RPMI7951 (cell line): ENCODE data around the gene DSCAML1. TPM values are rescaled to one million over a fixed set of nuclear protein-coding genes. Genes with fewer than 3 reads are reported as not detected.

Source experiments
- DNase-seq: peaks from one replicate; pipeline ENCODE4 v3.0.0-alpha.2; 2012; ENCODE audit warnings: low read depth
- total RNA-seq: library from RNA; depleted of rRNA; stranded (reverse); fragments of >200 nt; shearing (Covaris generic); gene quantifications from 2 replicates; pipeline ENCODE4 v1.2.3, GENCODE V29; 2014

Gene DSCAML1
- total RNA-seq, 1 experiment from 2014 or later = not detected

DNA sequence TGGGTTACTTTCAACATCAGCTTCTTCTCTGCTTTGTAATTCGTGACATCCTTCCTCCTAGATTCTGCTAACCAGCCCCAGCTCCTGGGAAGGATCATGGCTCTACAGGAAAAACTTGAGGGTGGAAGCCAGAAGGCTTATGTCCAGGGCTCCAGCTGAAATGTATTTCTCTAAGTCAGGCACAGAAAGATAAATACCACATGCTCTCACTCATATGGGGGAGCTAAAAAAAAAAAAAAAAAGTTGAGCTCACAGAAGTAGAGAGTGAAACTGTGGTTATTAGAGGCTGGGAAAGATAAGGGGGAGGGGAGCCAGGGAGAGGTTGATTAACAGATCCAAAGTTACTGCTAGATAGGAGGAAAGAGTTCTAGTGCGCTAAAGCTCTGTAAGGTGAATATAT lies 74.9 kb downstream of the DSCAML1 start:
- DNase-seq = no peak

DNA sequence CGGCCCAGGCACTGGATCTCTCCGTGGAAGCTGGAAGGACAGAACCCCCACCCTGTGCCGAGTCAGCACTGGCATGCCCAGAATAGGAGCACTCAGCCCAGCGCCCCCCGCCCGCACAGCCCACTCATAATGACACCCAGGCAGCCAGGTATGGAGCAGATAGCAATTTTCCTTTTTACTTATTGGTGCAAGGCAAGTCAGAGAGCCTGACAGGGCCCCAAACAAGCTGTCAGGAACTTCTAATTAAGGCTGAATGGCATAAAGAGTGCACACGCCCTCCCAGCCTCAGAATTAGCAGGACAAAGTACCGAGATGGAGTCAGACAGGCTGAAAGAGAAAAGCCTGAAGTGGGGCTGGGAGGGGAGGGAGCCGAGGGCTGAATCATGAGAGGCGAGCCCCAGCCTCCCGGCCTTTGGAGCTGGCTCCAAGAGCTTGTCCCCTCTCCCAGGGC lies 76.9 kb downstream of the DSCAML1 start:
- no peak for DNase-seq

DNA sequence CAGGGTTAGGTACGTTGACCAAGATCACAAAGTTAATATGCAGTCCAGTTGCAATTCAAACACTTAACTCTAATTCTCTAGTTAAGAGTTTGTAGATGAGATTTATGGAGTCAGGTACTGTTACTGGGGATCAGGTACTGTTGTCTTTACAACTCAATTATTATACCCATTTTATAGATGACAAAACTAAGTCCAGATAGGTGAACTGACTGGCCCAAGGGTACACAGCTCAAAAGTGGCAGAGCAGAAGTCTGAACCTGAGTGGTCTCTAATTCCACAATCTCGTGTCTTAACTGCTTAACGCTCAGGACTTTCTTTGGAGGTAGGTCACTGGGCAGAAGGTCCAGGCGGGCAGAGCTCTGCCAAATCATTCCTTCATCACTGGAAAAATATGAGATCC lies 77.5 kb downstream of the DSCAML1 start:
- DNase-seq = no peak

DNA sequence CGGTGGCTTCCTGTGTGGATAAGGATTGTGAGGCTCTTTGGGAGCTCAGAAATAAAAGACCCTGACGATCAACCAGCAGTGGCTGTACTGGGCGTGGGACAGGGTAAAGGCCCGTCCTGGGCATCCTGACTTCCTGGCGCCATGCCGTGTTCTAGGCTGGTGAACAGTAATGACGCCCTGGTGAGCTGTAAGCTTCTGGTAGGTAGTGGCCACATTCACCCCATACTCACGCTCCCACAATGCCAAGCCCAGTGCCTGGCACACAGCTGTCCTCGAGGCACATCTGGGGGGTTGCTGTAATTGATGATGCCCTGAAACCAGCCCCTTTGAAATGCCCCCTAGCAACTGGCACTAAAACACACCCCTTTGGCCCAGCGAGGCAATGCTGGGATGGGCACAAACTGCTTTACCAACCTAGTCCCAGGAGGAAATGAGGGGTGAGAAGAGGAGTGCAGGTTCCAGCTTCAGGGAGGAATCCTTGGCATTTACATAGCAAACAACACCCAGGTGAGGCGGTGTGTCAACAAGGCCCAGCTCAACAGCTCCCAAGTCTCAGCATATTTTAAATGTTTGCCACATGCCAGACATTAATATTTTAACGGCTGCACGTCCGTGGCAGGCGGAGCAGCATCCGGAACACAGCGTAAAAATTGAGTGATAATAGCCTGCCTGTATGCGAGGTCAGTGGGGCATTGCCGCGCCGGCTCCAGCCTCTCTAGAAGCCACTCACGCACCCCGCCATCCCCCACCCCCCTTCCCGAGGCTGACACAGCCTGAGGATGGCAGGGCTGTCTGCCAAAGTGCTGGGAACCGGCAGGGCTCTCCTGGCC lies 79.3 kb downstream of the DSCAML1 start:
- DNase-seq = no peak

DNA sequence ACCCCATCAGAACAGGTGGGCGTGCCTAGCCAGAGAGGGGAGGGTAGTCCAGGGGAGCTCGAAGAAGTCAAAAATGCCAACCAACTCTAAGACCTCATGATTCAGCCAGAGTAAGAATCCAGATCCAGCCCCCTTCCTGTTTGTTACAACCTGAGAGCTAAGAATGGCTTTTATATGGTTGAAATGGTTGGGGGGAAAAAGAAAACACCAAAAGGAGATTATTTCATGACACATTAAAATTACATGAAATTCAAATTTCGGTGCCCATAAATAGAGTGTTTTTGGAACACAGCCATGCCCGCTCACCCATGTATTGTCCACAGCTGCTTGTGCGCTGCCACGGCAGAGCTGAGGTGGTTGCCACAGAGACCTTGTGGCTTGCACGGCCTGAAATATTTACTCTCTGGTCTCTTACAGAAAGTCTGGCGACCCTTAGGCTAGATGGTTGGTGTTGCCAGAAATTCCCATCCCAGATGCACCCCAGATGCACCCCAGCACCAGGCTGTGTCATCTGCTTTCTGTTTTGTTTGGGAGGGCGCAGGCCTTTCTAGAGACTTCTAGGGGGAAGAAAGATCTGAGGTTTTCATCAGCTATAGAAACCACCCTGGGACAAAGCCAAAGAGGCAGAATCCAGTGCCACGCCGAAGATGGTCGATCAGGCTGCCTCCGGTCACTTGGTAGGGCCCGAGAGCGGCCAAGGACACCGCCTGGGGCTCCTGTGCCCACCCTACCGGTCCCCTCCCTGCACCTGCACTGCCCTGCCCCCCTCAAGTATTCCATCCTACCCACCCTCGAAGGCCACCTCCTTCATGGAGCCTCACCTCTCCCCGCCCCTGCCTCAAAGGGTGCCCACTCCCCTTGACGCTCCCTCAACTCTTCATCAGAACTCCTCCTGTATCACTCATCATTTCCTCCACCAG lies 80.2 kb downstream of the DSCAML1 start:
- no peak for DNase-seq

DNA sequence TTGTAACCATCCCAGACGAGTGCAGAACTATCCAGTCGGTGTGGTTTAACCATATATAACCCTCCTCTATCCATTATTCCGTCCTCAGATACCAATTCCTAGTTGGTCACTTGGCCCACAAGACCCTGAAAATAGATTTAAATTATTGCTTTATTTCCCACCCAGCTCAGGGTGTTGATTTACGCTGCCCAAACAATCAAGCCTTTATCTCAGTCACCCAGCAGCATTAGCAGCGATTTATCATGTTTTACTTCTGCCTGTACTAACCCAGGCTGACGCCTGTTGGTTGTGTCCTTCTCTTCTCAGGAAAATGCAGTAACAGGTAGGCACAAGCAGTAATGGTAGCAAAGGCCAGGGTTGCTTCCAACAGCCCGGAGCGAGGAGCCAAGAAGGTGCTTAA lies 81.2 kb downstream of the DSCAML1 start:
- DNase-seq = no peak

DNA sequence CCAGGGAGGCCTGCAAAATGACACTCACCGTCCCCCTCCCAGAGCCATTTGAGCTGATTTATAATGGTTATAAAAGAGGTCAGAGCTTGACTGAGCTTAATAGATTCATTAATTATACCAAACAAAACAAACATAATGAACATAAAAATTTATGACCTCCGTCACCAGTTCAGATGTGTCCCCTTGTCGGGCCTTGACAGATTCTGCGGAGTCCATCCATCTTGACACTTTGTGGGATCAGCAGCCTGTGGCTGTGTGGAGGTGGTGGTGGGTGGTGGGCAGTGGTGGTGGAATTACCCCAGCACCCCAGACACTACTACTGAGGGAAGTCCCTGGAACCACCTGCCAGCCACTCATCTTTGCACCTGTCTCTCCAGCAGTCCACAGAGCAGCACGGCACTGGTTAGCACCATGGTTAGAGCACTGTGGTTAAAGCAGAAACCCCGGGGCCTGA lies 83.5 kb downstream of the DSCAML1 start:
- DNase-seq = no peak

DNA sequence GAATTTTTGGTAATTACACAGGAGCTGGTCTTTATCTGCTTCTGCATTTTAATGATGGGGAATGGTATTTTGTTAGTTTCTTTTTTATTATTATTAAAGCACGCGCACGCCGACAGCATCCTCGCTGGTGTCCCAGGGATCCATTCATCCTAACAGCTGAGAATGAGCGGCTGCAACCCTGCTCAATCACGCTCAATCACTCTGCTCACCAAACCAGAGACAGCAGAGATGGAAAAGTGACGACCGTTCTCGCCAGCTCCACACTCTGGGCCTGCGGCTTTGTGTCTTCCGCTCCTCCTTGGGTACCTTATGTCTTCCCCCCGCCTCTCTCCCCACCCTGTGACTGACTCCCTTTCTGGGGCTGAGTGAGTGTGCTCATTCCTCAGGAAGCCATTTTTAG lies 84.5 kb downstream of the DSCAML1 start:
- DNase-seq = no peak

DNA sequence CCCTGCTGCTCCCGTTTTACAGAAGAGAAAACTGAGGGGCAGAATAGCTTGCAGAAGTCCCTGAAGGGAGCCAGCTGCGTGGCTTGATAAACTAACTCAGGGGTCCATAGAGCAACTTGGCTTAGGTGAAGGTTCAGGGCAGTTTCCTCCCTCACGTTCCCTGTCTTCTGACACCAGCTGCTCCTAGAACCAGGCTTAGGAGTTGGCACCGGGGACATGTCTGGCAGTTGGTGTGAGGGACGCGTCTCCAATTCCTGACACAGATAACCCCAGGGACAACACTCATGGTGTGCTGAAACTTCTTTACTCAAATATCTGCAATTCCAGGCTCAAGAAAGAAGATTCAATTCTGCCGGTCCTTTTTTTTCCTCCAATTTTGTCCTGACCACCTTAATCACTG lies 85.7 kb downstream of the DSCAML1 start:
- DNase-seq = no peak

DNA sequence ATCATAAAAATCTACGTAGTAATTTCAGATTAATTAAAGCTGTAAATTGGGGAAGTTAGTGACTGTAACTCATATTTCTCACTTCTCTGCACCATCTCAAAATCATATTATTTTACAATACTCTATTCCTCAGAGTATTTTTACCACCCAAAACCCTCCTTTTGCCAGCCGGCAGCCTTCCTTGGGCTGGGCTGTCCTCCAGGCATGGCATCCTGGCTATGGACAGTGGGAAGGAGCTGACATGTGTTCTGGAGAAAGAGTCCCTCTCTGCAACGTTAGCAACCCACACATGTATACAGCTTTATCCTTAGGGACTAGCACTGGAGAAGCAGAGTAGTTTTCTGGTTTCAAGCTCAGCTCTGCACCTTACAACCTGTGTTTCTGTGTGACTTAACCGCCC lies 86.8 kb downstream of the DSCAML1 start:
- no peak for DNase-seq

DNA sequence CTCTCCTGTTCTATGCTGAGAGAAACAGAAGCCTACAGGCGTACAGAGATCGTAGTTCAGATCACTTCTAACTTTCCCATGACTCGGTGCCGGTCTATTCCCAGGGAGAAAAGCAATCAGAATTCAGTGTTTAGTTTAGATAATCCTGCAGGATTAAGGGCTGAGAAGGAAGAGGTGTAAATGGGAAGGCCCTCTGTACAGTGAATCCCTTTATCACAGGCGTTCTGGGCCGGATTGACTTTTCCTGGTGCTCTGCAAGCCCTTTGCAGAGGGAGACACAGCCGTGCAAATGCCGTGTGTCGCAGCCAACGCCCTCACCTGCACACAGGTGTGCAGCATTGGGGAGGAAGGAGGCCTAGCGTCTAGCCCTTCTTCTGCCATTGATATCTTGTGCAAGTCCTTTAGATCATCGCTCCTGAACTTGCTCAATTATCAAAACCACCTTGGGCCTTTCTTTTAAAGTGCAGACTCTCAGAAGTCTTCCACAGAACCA lies 90.6 kb downstream of the DSCAML1 start:
- no peak for DNase-seq

DNA sequence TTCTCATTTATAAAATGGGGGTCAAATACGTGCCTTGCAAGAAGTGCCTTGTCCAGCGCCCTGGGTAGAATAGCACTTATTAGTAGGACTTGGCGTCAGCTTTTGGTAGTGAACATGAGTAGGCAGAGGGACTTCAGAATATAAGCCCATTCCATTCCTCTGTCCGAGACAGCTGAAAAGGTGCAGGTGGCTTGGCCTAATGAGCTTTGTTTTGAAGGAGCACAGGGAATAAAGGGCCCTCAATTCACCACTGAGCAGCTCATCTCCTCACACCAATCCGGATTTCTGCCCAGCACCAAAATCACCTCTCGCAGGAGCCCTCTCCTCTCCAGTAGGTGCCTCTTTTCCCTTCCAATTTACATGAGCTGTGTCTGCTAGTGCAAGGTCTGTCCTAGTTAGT lies 91.2 kb downstream of the DSCAML1 start:
- no peak for DNase-seq

DNA sequence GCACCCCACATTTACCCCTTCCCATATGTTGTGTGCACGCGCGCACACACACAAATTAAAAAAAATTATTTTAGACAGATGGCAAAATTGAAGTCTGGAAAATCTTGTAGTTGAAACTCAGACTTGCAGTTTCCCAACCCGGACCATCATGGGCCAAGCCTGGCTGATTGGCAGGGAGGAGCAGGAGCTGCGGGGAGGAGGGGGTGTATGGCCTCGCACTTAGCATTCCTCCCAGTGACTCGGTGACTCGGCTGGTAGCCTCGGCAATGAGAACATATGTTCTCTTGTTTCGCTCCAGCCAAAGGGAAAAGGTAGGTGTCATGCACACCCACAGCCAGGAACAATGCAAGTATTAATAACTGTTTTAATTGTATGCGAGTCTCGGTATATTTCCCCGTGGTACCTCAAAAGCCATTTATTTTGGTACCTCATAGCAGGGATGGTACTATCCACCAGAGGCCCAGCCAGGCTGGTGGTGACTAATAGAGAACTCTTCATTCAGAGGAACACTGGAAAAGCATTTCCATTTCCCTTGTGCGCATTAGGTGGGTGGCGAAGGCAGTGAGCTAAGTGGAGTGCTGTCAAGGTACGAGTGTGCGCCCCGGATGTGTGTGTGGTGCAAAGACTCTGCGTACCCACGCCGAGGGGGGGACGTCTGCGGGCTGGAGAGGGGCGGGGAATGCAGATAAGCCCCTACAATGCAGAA lies 92.5 kb downstream of the DSCAML1 start:
- no peak for DNase-seq

DNA sequence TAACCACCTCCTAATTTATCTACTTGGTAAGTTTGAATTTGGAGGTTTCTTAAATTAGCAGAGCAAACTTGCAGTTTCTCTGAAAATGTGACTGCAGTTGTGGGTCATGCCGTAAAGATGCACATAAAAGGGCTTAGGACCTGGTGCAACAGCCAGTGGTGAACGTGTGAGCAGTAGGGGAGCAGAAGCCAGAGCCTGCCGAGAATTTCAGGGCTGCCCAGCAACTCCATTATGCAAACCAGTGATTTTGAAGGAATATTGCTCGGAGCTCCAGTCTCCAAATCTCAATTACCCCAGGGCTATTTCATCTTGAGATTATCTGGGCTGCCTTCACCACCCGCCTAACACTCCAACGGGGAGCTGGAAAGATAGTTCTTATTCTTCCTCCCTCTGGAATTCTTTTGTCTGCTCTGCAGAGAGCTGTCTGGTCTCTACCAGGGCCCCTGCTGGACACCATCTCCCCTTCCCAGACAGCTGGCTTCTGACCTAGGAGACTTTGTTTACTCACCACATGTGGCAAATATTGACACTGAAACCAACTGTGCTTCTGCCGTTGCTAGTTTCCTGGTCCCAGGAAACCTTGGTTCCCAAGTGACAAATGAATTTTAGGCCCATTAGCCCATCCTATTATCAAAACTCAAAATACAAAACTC lies 93.9 kb downstream of the DSCAML1 start:
- no peak for DNase-seq

DNA sequence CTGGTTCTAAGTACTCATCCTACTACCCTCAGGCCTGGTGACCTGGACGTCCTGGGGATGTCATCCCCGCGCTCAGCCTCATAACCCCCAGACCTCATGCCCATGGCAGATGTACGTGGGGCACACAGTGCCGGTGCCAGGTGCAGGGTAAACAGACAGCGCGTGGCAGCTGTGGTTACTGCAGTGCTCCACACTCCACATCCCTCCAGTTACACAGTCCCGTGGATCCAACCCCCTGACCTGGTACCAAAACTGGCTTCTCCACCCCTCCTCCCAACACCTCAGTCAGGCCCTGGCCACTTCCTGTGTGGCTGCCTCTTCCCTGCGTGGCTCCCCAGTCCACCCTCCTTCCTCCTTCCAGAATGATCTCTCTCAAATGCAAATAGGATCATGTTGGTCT lies 95.2 kb downstream of the DSCAML1 start:
- no peak for DNase-seq

DNA sequence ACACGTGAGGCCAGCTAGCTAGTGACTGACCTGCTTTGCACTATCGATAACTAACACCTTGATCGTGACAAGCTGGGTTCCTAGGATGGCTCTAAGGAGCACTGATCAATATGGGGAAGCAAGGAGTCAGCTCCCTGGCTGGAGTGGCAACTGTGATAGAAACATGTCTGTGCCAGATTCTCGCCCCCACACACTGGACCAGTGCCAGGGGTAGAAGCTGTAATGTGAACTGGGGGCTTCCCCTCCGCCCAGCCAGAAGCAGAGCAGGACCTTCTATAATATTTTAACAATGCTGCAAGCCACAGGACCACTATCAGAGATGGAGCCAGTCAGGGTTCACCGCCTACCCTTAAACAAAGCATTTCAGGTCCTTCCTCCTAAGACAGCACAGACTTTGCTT lies 96.5 kb downstream of the DSCAML1 start:
- DNase-seq = no peak

DNA sequence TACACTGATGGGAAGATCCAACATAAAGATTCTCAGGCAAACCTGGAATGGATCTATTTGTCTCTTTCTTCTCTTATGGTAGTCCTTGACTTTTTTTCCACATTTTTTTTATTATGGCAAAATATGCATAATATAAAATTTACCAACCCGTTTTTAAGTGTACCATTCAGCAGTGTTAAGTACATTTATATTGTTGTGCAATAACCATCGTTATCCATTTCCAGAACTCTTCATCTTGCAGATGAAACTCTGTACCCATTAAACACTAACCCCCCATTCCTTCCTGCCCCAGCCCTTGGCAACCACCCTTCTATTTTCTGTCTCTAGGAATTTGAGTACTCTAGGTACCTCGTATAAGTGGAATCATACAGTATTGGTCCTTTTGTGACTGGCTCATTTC lies 99.7 kb downstream of the DSCAML1 start:
- DNase-seq = no peak

DNA sequence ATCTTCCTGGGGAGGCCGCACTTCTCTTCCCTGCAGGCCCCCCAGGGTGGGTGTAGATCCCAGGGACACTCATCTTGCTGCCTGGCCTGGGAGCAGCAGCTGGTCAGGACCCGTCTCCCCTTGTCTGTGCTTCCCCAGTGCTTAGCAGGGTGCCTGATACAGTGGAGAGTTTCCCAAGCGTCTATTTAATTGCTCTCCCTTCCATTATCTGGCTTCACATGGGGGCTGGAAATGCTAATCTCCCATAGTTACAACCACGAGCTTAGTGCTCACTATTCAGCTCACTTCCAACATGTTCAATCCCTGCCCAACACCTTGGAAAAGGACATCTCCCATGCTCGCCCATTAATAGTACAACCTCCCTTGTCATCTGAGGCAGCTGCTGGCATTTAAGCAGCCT lies 100.5 kb downstream of the DSCAML1 start:
- DNase-seq = no peak

DNA sequence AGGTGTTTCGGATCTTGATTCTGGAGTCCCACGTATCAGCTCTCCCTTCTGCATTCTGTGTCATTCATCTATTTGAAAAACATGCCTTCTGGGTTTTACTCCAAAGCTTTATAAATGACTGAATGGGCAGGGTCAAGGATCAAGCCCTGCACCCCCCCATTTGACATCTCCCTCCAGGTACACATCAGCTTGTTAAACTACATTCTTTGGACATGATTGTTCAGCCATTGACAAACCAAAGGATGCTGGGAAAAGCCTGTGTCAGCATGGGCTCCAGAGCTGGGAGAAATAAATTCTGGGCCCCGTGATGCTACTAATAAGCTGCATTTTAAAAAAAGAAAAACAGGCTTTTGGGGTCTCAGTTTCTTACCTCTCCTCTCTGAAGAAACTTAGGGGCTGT lies 103.7 kb downstream of the DSCAML1 start:
- no peak for DNase-seq

DNA sequence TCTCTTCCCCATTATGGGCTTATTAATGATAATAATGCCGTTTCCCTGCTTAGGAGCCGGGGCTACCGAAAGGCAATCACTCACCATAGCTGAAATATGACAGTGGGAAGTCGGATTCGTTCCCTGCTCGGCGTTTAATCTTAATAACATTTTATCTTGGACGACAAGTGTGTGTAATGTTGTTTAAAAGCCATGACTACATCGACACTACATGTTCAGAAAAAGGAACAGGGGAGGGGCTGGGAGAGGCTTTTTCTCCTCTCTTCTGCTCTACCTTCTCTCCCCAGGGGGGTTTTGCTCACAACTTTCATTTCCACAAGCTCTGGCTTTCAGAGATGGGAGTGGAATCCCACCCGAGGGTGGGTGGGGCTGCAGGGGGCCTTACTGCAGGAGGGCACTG lies 105.5 kb downstream of the DSCAML1 start:
- DNase-seq = no peak

DNA sequence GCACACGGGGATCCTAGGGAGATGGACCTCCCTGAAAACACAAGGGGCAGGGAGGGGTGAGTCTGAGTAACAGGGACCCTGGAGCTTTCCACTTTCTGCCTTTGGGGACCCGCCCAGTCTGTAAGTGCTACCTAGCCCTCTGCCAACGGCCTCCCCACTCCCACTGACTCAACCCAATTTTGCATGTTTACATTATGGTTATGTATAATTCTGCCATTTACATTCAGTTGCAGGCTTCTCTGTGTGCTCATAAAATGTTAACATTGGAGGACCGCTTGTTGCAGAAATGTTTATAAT lies 105.8 kb downstream of the DSCAML1 start:
- DNase-seq = no peak
